Measurements from ENCODE around the gene HSD17B12. TPM values are rescaled to one million over a fixed set of nuclear protein-coding genes. Genes with fewer than 3 reads are reported as not detected.

The HSD17B12 gene
- total and polyA plus RNA-seq, 2 of the 13 experiments (the other 11 are each of a cell fraction or from before 2014, with no cell fraction given) = 50.3 to 117 TPM

DNA sequence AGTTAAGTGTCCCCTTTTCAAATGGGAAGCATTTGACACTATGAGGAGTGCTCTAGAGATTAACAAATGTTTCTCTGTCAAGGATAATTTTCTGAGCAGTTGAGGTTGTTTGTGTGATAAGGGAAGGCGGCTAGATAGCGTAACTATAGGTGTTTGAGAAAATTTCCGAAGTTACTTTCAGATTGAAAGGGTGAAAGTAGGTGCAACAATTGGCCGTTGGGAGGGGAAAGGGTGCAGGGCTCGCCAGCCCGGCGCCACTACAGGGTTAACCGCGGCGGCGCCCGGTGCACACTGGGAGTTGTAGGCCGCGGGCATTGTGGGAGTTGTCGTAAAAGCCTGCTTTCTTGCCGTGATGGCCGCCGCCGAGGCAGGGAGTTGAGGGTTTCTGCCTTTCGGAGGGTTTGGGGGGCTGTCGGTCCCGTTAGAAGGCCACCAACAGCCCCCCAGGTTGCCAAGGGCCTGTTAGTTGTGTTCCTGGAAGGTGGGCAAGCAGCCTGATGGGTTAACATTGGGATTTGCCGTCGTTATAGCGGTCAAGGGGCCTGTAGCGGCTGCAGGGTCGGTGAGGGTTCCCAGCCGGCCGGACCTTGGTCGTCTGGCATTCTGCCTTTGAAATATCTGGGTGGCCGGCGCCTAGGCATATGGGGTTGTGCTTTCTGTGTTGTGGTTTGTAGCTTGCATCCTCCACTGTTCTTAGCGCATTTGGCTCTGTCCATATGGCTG lies 36.5 kb upstream of the HSD17B12 start (continued):
- TF ChIP-seq ZNF772 (CRISPR knock-in tag; IDR thresholded peaks at IDR 0.05) = peak; percentile 82; the same call in 1 of the 2 replicates
- no peak for TF ChIP-seq FOXK2 (IDR thresholded peaks at IDR 0.05)
- peak; percentile 51 for TF ChIP-seq HNRNPLL (IDR thresholded peaks at IDR 0.05; ENCODE audit: low read depth, low read length, poor library complexity, severe bottlenecking)
- TF ChIP-seq WIZ (CRISPR knock-in tag; IDR thresholded peaks at IDR 0.05) = no peak
- TF ChIP-seq CC2D1A (CRISPR knock-in tag; IDR thresholded peaks at IDR 0.05) = no peak
- TF ChIP-seq, protein P1, sequence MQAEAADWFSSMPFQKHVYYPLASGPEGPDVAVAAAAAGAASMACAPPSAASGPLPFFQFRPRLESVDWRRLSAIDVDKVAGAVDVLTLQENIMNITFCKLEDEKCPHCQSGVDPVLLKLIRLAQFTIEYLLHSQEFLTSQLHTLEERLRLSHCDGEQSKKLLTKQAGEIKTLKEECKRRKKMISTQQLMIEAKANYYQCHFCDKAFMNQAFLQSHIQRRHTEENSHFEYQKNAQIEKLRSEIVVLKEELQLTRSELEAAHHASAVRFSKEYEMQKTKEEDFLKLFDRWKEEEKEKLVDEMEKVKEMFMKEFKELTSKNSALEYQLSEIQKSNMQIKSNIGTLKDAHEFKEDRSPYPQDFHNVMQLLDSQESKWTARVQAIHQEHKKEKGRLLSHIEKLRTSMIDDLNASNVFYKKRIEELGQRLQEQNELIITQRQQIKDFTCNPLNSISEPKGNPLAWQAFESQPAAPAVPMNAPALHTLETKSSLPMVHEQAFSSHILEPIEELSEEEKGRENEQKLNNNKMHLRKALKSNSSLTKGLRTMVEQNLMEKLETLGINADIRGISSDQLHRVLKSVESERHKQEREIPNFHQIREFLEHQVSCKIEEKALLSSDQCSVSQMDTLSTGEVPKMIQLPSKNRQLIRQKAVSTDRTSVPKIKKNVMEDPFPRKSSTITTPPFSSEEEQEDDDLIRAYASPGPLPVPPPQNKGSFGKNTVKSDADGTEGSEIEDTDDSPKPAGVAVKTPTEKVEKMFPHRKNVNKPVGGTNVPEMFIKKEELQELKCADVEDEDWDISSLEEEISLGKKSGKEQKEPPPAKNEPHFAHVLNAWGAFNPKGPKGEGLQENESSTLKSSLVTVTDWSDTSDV (CRISPR knock-in tag; IDR thresholded peaks at IDR 0.05) = no peak
- TF ChIP-seq, protein P2, sequence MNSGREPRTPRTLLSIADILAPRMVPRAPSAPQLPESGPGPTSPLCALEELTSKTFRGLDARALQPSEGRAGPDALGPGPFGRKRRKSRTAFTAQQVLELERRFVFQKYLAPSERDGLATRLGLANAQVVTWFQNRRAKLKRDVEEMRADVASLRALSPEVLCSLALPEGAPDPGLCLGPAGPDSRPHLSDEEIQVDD (CRISPR knock-in tag; IDR thresholded peaks at IDR 0.05; ENCODE audit: borderline replicate concordance) = no peak
- TF ChIP-seq NR3C1 (CRISPR knock-in tag; IDR thresholded peaks at IDR 0.05) = no peak
- TF ChIP-seq ZNF616 (CRISPR knock-in tag; IDR thresholded peaks at IDR 0.05; ENCODE audit: low read depth) = no peak
- TF ChIP-seq, protein P3, sequence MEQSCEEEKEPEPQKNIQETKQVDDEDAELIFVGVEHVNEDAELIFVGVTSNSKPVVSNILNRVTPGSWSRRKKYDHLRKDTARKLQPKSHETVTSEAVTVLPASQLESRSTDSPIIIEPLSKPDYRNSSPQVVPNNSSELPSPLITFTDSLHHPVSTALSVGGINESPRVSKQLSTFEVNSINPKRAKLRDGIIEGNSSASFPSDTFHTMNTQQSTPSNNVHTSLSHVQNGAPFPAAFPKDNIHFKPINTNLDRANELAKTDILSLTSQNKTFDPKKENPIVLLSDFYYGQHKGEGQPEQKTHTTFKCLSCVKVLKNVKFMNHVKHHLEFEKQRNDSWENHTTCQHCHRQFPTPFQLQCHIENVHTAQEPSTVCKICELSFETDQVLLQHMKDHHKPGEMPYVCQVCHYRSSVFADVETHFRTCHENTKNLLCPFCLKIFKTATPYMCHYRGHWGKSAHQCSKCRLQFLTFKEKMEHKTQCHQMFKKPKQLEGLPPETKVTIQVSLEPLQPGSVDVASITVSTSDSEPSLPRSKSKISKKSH (CRISPR knock-in tag; IDR thresholded peaks at IDR 0.05; ENCODE audit: borderline replicate concordance) = peak; percentile 83; the same call in 1 of the 2 replicates
- TF ChIP-seq, protein P4, sequence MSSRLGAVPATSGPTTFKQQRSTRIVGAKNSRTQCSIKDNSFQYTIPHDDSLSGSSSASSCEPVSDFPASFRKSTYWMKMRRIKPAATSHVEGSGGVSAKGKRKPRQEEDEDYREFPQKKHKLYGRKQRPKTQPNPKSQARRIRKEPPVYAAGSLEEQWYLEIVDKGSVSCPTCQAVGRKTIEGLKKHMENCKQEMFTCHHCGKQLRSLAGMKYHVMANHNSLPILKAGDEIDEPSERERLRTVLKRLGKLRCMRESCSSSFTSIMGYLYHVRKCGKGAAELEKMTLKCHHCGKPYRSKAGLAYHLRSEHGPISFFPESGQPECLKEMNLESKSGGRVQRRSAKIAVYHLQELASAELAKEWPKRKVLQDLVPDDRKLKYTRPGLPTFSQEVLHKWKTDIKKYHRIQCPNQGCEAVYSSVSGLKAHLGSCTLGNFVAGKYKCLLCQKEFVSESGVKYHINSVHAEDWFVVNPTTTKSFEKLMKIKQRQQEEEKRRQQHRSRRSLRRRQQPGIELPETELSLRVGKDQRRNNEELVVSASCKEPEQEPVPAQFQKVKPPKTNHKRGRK (CRISPR knock-in tag; IDR thresholded peaks at IDR 0.05) = no peak
- TF ChIP-seq, protein P5, sequence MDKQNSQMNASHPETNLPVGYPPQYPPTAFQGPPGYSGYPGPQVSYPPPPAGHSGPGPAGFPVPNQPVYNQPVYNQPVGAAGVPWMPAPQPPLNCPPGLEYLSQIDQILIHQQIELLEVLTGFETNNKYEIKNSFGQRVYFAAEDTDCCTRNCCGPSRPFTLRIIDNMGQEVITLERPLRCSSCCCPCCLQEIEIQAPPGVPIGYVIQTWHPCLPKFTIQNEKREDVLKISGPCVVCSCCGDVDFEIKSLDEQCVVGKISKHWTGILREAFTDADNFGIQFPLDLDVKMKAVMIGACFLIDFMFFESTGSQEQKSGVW (CRISPR knock-in tag; IDR thresholded peaks at IDR 0.05; ENCODE audit: borderline replicate concordance) = no peak
- TF ChIP-seq MAF1 (CRISPR knock-in tag; IDR thresholded peaks at IDR 0.05; ENCODE audit: borderline replicate concordance) = no peak
- TF ChIP-seq ZNF577 (CRISPR knock-in tag; IDR thresholded peaks at IDR 0.05; ENCODE audit: borderline replicate concordance, low read depth) = no peak; the same call in 1 of the 2 replicates
- TF ChIP-seq NCOA5 (CRISPR knock-in tag; IDR thresholded peaks at IDR 0.05) = no peak
- peak; percentile 75 for TF ChIP-seq SRSF1 (optimal IDR thresholded peaks at IDR 0.05; ENCODE audit: low read depth, low read length)
- TF ChIP-seq ZNF124 (CRISPR knock-in tag; IDR thresholded peaks at IDR 0.05) = peak; percentile 79
- TF ChIP-seq JDP2 (CRISPR knock-in tag; IDR thresholded peaks at IDR 0.05; ENCODE audit: borderline replicate concordance) = no peak
- TF ChIP-seq CHD2 (IDR thresholded peaks at IDR 0.05; ENCODE audit: low read depth, low read length) = no peak
